Liver (tissue), 9 donors: ENCODE measurements around the gene A4GALT. TPM values are rescaled to one million over a fixed set of nuclear protein-coding genes. Genes with fewer than 3 reads are reported as not detected.
"Not testable (repeated sequence)": the region's sequence is repeated elsewhere in the genome, so short reads cannot be mapped to it uniquely, and the experiment has no call there.

Experiments used
- DNase-seq: peaks from one replicate; pipeline ENCODE4 v3.0.0-alpha.2; 2017; ENCODE audit warnings: low spot score
- H3K27ac ChIP-seq, 2 donors: one replicate each; pipeline ENCODE4 v1.7.0; 2013; ENCODE audit warnings: inconsistent platforms in 2 of 2, low read length in 2 of 2, control low read depth in 1 of 2, low read depth in 1 of 2, mild to moderate bottlenecking in 1 of 2
- H3K27me3 ChIP-seq, 4 donors: one replicate each; pipeline versions ENCODE4 v1.6.1 to v1.7.0; 2013; ENCODE audit warnings: low read length in 3 of 4, inconsistent platforms in 1 of 4, mild to moderate bottlenecking in 1 of 4, moderate library complexity in 1 of 4; ENCODE audit not compliant: control insufficient read depth in 4 of 4, insufficient read depth in 4 of 4
- H3K36me3 ChIP-seq, 4 donors: one replicate each; pipeline versions ENCODE4 v1.6.1 to v1.7.0; 2013; ENCODE audit warnings: low read length in 3 of 4, mild to moderate bottlenecking in 3 of 4, low read depth in 1 of 4, moderate library complexity in 1 of 4; ENCODE audit not compliant: control insufficient read depth in 4 of 4, insufficient read depth in 3 of 4
- H3K4me1 ChIP-seq, 4 donors: one replicate each; pipeline versions ENCODE4 v1.6.1 to v1.7.0; 2013; ENCODE audit warnings: low read length in 3 of 4, mild to moderate bottlenecking in 3 of 4, moderate library complexity in 1 of 4; ENCODE audit not compliant: control insufficient read depth in 4 of 4, insufficient read depth in 4 of 4
- H3K4me3 ChIP-seq, 3 donors: one replicate each; pipeline versions ENCODE4 v1.6.1 to v1.7.0; 2013; ENCODE audit warnings: low read length in 3 of 3, control low read depth in 1 of 3, low read depth in 1 of 3, mild to moderate bottlenecking in 1 of 3
- H3K9ac ChIP-seq, 2 donors: one replicate each; pipeline ENCODE4 v1.7.0; 2013; ENCODE audit warnings: low read length in 2 of 2, mild to moderate bottlenecking in 2 of 2, moderate library complexity in 2 of 2, control low read depth in 1 of 2, low read depth in 1 of 2
- H3K9me3 ChIP-seq, 4 donors: one replicate each; pipeline versions ENCODE4 v1.6.1 to v1.7.0; 2013; ENCODE audit warnings: low read length in 3 of 4; ENCODE audit not compliant: control insufficient read depth in 4 of 4
- EGR1 ChIP-seq, 2 donors: IDR thresholded peaks; 2 replicates each; pipeline ENCODE4 v1.6.1; 2016 to 2018; ENCODE audit warnings: antibody characterized with exemption in 2 of 2, low read depth in 2 of 2
- GABPA ChIP-seq, 2 donors: IDR thresholded peaks in 1 of 2; conservative IDR thresholded peaks in 1 of 2; 2 replicates each; pipeline ENCODE4 v1.6.1; 2016; ENCODE audit warnings: antibody characterized with exemption in 2 of 2, mild to moderate bottlenecking in 1 of 2, moderate library complexity in 1 of 2
- HNF4A ChIP-seq, 2 donors: conservative IDR thresholded peaks; 2 replicates each; pipeline ENCODE4 v1.6.1; 2016; ENCODE audit warnings: antibody characterized with exemption in 2 of 2, mild to moderate bottlenecking in 2 of 2
- NR2F2 ChIP-seq: IDR thresholded peaks from 2 replicates; pipeline ENCODE4 v1.6.1; 2016; ENCODE audit warnings: antibody characterized with exemption
- RAD21 ChIP-seq, 2 donors: IDR thresholded peaks; 2 replicates each; pipeline ENCODE4 v1.6.1; 2016; ENCODE audit warnings: antibody characterized with exemption in 2 of 2, mild to moderate bottlenecking in 2 of 2
- RXRA ChIP-seq, 2 donors: IDR thresholded peaks; 2 replicates each; pipeline ENCODE4 v1.6.1; 2017 to 2018; ENCODE audit warnings: antibody characterized with exemption in 2 of 2, mild to moderate bottlenecking in 1 of 2
- SP1 ChIP-seq: IDR thresholded peaks from 2 replicates; pipeline ENCODE4 v1.6.1; 2018; ENCODE audit warnings: antibody characterized with exemption, mild to moderate bottlenecking
- TAF1 ChIP-seq: conservative IDR thresholded peaks from 2 replicates; pipeline ENCODE4 v1.6.1; 2016; ENCODE audit warnings: antibody characterized with exemption, mild to moderate bottlenecking
- YY1 ChIP-seq: IDR thresholded peaks from 2 replicates; pipeline ENCODE4 v1.6.1; 2016; ENCODE audit warnings: antibody characterized with exemption, mild to moderate bottlenecking
- WGBS: extraction: QIAGEN DNeasy Blood & Tissue Kit; methylation state at CpG from one replicate; pipeline ENCODE4 v1.1.7; 2013; 5-methylcytosine and 5-hydroxymethylcytosine counted together
- polyA plus RNA-seq, 2 donors: library from polyadenylated mRNA; stranded (reverse) in 1 of 2; unstranded in 1 of 2; fragments of 200-250 nt in 1 of 2; fragments of >200 nt in 1 of 2; fragmentation: Nextera tagmentation in 1 of 2; extraction: Ambion mirVana in 1 of 2; gene quantifications; one replicate each; pipeline versions ENCODE4 v1.2.1 to v1.2.3, GENCODE V29; 2013 to 2015
- total RNA-seq, 2 donors: library from RNA; depleted of rRNA; stranded (reverse); fragments of >200 nt; gene quantifications; one replicate each; pipeline ENCODE4 v1.2.3, GENCODE V29; 2014
- TF ChIP-seq, protein P1 (sequence below): fragments of 150-350 bp; IDR thresholded peaks from 2 replicates; pipeline ENCODE4 v1.5.1; 2017; ENCODE audit warnings: improper control_type of control experiment, low read depth, low read length; ENCODE audit not compliant: missing input control
- TF ChIP-seq, protein P2 (sequence below): IDR thresholded peaks from 2 replicates; pipeline ENCODE4 v1.6.1; 2016; ENCODE audit warnings: antibody characterized with exemption
- donor health status: healthy.
- donor health status: healthy.
- donor health status: healthy.
- donor health status: healthy.
- donor health status: healthy.

A4GALT gene
- total and polyA plus RNA-seq, 4 donors = 1.6 to 8.2 (median 2.0) TPM

DNA sequence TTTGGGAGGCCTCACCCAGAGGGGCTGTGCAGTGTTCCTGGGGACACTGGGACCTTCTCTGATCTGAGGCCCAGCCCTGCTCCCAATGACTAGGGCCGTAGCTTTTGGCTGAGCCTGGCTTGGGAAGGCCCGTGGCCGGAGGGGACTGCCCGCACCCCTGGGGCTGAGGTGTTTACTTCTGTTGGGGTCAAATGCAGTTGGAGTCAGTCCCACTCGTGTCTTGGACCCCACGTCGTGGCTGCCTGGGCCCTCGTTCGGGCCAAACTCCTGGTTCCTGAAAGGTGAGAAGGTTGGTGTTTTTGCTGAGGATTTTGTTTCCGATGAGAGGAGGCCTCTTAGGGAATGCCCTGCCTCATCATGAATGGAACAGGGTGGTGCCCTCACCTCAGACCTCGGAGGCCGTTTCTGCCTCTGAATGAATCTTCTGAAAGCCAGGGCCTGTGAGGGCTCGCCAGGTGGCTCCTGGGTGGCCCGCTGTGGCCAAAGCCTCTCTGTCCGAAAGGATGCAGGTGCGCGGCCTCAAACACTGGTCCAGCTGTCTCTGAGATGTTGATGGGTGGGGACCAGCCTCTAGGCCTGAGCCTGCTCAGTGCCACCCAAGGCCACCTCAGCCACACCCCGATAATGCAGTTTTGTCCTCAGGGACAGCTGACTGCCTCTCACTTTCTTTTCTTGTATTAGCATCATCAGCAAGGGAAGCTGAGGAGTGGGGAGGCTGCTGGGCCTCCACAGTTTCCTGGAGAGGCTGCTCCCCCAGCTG lies 40.3 kb upstream of the A4GALT start:
- H3K9me3 ChIP-seq = no peaks in the 10 kb centered on the region
- no peaks in the 10 kb centered on the region for H3K27me3 ChIP-seq
- H3K4me1 ChIP-seq = no peaks in the 10 kb centered on the region
- 88% methylated on average over 18 of the region's 18 CpGs for WGBS
- no peak overlapping the region for H3K9ac ChIP-seq
- H3K27ac ChIP-seq = no peak overlapping the region
- no peak overlapping the region for H3K4me3 ChIP-seq
- no peak for DNase-seq
- no peak for TF ChIP-seq RXRA (IDR thresholded peaks at IDR 0.05)
- TF ChIP-seq SP1 = no peak
- TF ChIP-seq EGR1 (IDR thresholded peaks at IDR 0.05; ENCODE audit: low read depth in 2 of 2) = no peak
- TF ChIP-seq, protein P1, sequence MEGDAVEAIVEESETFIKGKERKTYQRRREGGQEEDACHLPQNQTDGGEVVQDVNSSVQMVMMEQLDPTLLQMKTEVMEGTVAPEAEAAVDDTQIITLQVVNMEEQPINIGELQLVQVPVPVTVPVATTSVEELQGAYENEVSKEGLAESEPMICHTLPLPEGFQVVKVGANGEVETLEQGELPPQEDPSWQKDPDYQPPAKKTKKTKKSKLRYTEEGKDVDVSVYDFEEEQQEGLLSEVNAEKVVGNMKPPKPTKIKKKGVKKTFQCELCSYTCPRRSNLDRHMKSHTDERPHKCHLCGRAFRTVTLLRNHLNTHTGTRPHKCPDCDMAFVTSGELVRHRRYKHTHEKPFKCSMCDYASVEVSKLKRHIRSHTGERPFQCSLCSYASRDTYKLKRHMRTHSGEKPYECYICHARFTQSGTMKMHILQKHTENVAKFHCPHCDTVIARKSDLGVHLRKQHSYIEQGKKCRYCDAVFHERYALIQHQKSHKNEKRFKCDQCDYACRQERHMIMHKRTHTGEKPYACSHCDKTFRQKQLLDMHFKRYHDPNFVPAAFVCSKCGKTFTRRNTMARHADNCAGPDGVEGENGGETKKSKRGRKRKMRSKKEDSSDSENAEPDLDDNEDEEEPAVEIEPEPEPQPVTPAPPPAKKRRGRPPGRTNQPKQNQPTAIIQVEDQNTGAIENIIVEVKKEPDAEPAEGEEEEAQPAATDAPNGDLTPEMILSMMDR = no peak
- no peak for TF ChIP-seq NR2F2
- TF ChIP-seq, protein P2, sequence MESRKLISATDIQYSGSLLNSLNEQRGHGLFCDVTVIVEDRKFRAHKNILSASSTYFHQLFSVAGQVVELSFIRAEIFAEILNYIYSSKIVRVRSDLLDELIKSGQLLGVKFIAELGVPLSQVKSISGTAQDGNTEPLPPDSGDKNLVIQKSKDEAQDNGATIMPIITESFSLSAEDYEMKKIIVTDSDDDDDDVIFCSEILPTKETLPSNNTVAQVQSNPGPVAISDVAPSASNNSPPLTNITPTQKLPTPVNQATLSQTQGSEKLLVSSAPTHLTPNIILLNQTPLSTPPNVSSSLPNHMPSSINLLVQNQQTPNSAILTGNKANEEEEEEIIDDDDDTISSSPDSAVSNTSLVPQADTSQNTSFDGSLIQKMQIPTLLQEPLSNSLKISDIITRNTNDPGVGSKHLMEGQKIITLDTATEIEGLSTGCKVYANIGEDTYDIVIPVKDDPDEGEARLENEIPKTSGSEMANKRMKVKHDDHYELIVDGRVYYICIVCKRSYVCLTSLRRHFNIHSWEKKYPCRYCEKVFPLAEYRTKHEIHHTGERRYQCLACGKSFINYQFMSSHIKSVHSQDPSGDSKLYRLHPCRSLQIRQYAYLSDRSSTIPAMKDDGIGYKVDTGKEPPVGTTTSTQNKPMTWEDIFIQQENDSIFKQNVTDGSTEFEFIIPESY = no peak
- TF ChIP-seq HNF4A (conservative IDR thresholded peaks at IDR 0.05) = no peak
- H3K36me3 ChIP-seq = no peaks in the 10 kb centered on the region

DNA sequence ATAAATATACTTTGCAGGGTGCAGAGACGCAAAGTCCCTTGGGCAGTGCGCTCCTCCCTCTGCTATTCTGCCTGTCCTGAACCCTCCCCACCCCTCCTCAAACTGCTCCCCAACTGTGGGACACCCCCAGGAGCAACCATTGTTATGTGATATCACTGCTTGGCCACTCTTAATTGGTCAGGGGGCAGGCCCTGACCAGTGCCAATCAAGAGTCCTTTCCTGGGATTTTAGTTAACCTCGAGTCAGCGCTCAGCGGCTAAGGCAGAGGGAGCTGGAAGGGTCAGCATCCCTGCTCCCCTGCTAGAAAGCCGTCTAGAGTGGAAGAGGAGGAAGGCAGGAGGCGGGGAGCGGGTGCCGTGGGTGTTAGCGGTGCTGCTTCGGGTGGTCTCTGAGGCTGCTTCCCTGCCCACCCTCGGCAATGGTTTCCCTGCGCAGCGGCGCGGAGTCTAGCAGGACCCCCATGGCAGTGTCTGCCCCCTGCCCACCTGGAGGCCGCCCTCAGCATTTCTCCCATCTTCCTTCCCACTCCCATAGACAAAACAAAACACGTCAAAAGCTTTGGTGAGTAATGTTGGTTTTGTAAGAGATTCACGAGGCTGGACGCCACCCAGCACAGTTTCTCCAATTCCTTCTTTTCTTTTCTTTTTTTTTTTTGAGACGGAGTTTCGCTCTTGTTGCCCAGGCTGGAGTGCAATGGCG lies 38.4 kb upstream of the A4GALT start:
- Histone ChIP-seq H3K9me3 (no peaks in the 10 kb centered on the region), H3K27me3 (no peaks in the 10 kb centered on the region), H3K4me1 (no peaks in the 10 kb centered on the region), H3K36me3 (no peaks in the 10 kb centered on the region), H3K9ac (no peak overlapping the region), H3K27ac (no peak overlapping the region), H3K4me3 (no peak overlapping the region)
- 92% methylated on average over 23 of the region's 23 CpGs for WGBS
- no peak for TF ChIP-seq GABPA (IDR thresholded peaks at IDR 0.05 in 1 of 2, conservative IDR thresholded peaks at IDR 0.05 in 1 of 2)
- TF ChIP-seq, protein P1 = no peak
- no peak for TF ChIP-seq RXRA (IDR thresholded peaks at IDR 0.05)
- TF ChIP-seq HNF4A (conservative IDR thresholded peaks at IDR 0.05) = no peak
- TF ChIP-seq, protein P2 = no peak
- no peak for TF ChIP-seq TAF1
- TF ChIP-seq NR2F2 = no peak
- no peak for TF ChIP-seq SP1
- TF ChIP-seq RAD21 (IDR thresholded peaks at IDR 0.05) = no peak
- no peak for TF ChIP-seq YY1
- no peak for DNase-seq

DNA sequence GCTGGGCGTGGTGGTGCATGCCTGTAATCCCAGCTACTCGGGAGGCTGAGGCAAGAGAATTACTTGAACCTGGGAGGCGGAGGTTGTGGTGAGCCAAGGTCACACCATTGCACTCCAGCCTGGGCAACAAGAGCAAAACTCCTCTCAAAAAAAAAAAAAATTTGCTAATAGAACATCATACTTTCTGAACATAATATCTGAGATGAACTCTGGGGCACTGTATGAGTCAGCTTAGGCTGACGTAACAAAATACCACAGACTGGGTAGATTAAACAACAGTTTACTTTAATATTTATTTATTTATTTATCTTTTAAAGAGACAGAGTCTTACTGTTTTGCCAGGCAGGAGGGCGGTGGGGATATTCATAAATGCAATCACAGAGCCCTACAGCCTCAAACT lies 34.9 kb upstream of the A4GALT start:
- not testable (repeated sequence) for H3K27me3 ChIP-seq, H3K4me3 ChIP-seq, H3K27ac ChIP-seq, DNase-seq, H3K9ac ChIP-seq, H3K4me1 ChIP-seq, H3K36me3 ChIP-seq, H3K9me3 ChIP-seq
- WGBS = 87% methylated on average over 5 of the region's 5 CpGs

GRCh38 chr22:42755121-42755520 lies 34.5 kb upstream of the A4GALT start:
- WGBS = 92% methylated on average over 15 of the region's 16 CpGs
- H3K27me3 ChIP-seq, H3K27ac ChIP-seq: not testable (repeated sequence)

More at GRCh38 chr22:42755121-42755520, 34.5 kb upstream of the A4GALT start:
- DNase-seq, H3K9ac ChIP-seq, H3K4me1 ChIP-seq, H3K4me3 ChIP-seq, H3K9me3 ChIP-seq, H3K36me3 ChIP-seq: not testable (repeated sequence)
